CD4-positive, alpha-beta T cell treated with Interleukin-17A for 1 hour (primary cell): Measurements from ENCODE around the gene ARL16.

Experiments used
- DNase-seq: peaks from one replicate; pipeline ENCODE4 v3.0.0-alpha.2; 2020

The ARL16 gene

DNA sequence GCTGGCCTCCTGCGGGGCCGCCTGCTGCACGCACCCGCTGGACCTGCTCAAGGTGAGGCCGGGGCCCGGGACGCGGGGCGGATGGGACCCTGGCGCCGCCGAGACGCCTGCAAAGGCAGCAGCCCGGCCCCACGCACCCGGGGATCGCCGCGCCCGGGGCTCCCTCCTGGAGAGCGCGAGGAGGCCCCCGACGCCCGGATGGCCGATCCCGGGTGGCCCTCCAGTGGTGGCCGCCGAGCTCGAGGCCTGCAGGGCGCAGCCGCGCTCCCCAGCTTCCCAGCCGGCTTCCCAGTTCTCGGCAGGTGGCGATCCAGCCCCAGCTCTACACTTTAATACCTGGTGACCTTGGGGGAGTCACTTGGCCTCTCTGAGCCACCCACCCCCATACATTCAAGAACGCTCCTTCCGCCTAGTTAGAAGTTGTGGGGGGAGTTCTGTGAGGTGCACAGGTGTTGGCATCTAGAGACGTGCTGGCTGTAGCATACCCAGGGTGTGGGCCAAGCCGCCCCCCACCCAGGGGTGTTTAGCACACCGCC is 28.9 kb upstream of the ARL16 start:
- no peak for DNase-seq

GRCh38 chr17:81711814-81712467 is 28.3 kb upstream of the ARL16 start, which contains the start of gene SLC25A10:
Gene SLC25A10 (plus strand): TSS chr17:81712284. CDS start chr17:81712427, 143 bp downstream.
- peak; percentile 75 for DNase-seq

GRCh38 chr17:81710514-81711308 is 27.1 kb upstream of the ARL16 start:
- no peak for DNase-seq

DNA sequence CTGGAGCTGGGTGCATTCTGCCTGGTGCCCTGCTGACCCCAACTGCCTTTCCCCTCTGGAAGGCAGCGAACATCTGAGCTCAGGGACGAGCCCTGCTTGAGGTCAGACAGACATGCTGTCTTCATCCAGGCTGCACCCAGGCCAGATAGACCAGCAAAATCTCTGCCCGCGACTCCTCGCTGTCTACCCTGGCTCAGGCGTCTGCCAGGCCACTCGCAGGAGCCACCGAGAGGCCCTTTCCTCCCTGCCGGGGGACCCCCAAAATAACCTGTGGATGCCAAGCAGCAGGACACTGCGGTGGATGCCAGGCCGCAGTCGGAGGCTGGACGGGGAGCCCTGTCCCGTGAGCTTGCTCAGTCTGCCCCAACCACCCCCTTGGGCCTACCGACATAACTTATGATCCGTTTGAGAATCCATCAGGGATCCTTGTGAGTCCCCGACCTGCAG is 25.2 kb upstream of the ARL16 start:
- no peak for DNase-seq

- DNase-seq, result no peak
Measured at GRCh38 chr17:81707725-81708646, 24.4 kb upstream of the ARL16 start.

DNA sequence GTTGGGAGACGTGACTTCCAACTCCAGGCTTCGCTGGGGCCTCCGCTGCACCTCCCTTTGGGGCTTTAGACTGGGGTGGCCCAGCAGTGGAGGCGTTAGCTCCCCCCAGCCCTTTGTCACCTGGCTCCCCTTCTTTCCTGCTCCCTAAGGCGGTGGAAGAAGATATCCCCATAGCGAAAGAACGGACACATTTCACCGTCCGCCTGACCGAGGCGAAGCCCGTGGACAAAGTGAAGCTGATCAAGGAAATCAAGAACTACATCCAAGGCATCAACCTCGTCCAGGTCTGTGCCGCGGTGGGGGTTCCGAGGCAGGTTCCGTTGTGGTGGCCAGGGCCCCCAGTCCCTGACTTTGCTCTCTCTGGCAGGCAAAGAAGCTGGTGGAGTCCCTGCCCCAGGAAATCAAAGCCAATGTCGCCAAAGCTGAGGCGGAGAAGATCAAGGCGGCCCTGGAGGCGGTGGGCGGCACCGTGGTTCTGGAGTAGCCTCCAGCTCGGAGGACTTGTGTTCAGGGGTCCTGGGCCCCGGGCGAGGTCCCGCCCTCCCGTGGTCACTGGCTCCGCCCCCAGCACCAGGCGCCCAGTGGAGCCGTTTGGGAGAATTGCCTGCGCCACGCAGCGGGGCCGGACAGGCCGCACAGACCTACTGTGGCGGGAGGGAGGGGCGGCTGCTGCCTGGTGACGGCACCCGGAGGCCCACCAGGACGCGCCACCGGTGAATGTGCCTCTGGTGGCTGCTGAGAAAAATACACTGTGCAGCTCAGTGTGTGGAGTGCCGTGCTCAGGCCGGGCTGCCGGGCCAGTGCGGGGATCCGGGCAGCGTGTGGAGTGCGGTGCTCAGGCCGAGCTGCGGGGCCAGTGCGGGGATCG is 23.4 kb upstream of the ARL16 start:
- DNase-seq, result no peak

- DNase-seq, result no peak
Measured at GRCh38 chr17:81706232-81706611, 22.6 kb upstream of the ARL16 start.

DNA sequence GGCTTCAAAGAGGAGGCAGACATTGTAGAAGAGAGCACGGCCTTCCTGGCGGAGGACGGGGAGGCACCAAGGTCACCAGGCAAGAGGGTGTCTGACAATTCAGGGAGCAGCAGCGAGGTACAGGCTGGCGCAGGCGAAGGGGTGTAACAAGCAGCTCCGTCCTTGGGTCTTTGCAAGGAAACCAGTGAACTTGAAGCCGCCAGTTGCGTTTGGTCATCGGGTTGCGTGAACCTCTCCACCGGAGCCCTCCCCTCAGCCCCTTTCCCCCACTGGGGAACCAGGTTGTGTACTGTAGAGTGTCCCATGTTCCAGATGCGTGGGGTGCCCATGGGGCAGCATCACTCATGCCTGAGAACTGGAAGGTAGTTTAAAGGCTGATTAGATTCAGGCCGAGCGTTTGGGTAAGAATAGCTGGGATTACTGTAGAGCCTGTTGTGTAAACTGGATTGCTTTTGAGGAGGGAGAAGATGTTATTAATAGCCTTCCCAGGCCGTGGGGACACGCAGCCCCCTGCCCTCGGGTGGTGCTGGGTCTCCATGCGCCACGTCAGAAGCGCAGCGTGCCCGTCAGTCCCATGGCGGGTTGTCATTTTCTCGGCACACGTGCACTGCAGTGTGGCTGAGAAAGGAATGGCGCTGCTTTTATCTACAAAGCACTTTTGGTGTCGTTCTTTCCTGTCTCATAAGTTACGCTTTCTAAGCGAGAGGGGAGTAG is 22.1 kb upstream of the ARL16 start:
- DNase-seq, result no peak

GRCh38 chr17:81703747-81704654 is 20.4 kb upstream of the ARL16 start:
- peak; percentile 25 for DNase-seq

GRCh38 chr17:81702934-81703746 is 19.5 kb upstream of the ARL16 start, which contains the start of gene MRPL12:
Gene MRPL12 (plus strand): TSS chr17:81703367. CDS start chr17:81703502, 135 bp downstream.
- DNase-seq, result peak; percentile 90

GRCh38 chr17:81701288-81702071 is 17.9 kb upstream of the ARL16 start:
- no peak for DNase-seq

DNA sequence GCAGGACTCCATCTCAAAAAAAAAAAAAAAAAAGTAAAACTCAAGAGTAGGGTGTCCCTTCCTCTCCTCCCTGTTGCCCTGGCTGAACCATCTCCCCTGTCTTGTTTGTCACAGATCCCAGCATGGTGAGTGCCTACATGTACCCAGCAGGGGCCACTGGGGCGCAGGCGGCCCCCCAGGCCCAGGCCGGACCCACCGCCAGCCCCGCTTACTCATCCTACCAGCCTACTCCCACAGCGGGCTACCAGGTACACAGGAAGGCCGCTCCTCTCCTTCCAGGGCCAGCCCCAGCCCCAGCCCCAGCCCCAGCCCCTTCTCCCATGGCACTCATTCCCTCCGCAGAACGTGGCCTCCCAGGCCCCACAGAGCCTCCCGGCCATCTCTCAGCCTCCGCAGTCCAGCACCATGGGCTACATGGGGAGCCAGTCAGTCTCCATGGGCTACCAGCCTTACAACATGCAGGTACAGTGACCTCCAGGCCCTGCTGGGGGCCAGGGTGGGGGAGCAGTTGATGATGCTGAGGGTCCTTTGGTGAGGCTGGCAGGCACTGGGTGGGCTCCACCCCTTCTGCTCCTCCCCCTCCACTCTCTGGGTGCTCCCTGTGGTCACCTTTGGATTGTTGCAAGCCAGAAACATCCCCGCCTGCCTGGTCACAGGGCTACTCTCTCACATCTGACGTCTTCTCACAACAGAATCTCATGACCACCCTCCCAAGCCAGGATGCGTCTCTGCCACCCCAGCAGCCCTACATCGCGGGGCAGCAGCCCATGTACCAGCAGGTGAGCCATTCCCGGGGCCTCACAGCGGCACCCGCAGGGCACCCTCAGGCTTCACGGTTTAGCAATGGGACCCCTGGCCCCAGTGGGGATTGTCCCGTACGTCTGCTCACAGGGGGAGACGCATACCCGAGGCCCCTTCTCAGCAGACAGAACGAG is 17.0 kb upstream of the ARL16 start:
- no peak for DNase-seq

- no peak for DNase-seq
Measured at GRCh38 chr17:81697261-81698044, 13.9 kb upstream of the ARL16 start.

DNA sequence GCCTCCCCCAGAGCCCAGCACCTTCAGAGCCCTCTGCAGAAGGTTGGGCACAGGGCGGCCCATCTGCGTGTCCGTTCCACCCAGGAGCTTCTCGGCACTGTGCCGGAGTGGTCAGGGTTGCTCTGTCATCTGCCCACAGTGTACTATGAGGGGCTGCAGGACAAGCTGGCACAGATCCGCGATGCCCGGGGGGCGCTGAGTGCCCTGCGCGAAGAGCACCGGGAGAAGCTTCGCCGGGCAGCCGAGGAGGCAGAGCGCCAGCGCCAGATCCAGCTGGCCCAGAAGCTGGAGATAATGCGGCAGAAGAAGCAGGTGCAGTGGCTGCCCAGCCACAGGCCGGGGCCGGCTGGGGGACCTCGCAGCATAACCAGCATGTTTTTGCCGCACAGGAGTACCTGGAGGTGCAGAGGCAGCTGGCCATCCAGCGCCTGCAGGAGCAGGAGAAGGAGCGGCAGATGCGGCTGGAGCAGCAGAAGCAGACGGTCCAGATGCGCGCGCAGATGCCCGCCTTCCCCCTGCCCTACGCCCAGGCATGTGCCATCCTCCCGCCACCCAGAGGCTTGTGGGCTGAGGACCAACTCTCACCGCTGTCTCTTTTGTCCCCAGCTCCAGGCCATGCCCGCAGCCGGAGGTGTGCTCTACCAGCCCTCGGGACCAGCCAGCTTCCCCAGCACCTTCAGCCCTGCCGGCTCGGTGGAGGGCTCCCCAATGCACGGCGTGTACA is 12.8 kb upstream of the ARL16 start:
- DNase-seq, result no peak

GRCh38 chr17:81695801-81696200 is 12.2 kb upstream of the ARL16 start:
- no peak for DNase-seq

DNA sequence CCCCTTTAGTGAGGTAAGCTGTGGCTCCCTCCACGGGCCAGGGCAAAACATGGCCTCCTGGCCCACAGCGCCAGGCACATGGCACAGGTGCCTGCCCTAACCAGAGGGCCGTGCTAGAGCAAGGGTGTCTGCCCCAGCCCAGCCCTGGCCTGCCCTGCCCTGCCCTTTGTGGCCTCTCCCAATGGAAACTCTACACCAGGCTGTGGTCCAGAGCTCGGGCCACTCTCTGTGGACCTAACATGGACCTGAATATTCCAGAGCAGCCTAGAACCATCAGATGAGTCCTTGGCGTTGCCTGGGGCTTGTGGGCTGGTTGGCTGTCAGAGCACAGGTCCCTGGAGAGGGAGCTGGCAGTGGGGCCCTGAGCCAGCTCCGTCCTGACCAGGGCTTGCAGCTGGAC is 11.6 kb upstream of the ARL16 start:
- no peak for DNase-seq
